Neural progenitor cell (in vitro differentiated cells): ENCODE results near the gene SPRY2. TPM values are rescaled to one million over a fixed set of nuclear protein-coding genes. Genes with fewer than 3 reads are reported as not detected.
"Not testable (repeated sequence)": the region's sequence is repeated elsewhere in the genome, so short reads cannot be mapped to it uniquely, and the experiment has no call there.

Experiments
- DNase-seq: peaks from one replicate; pipeline ENCODE4 v3.0.0-alpha.2; 2016; ENCODE audit warnings: low spot score
- H2AFZ ChIP-seq: fragments of 200-600 bp; sonication (generic); replicated peaks from 2 replicates; pipeline ENCODE4 v1.6.1; 2016; ENCODE audit warnings: antibody characterized with exemption
- H3F3A ChIP-seq: fragments of 200-600 bp; sonication (generic); 2 replicates; pipeline ENCODE4 v1.6.1; 2016; ENCODE audit warnings: antibody characterized with exemption, low read depth
- H3K27ac ChIP-seq: fragments of 200-600 bp; sonication (generic); 2 replicates; pipeline ENCODE4 v1.5.1; 2016; ENCODE audit warnings: mild to moderate bottlenecking
- H3K27me3 ChIP-seq: fragments of 200-600 bp; sonication (generic); 2 replicates; pipeline ENCODE4 v1.6.1; 2016; ENCODE audit warnings: mild to moderate bottlenecking, moderate library complexity
- H3K36me3 ChIP-seq: fragments of 200-600 bp; sonication (generic); 2 replicates; pipeline ENCODE4 v1.5.1; 2016
- H3K4me1 ChIP-seq: fragments of 200-600 bp; sonication (generic); 2 replicates; pipeline ENCODE4 v1.6.1; 2016; ENCODE audit warnings: mixed run types
- H3K4me2 ChIP-seq: fragments of 200-600 bp; sonication (generic); 2 replicates; pipeline ENCODE4 v1.6.1; 2016
- H3K4me3 ChIP-seq: fragments of 200-600 bp; sonication (generic); 2 replicates; pipeline ENCODE4 v1.5.1; 2016
- H3K79me2 ChIP-seq: fragments of 200-600 bp; sonication (generic); 2 replicates; pipeline ENCODE4 v1.6.1; 2016; ENCODE audit warnings: low read depth
- H3K9ac ChIP-seq: fragments of 200-600 bp; sonication (generic); 2 replicates; pipeline ENCODE4 v1.6.1; 2016
- H3K9me3 ChIP-seq: fragments of 200-600 bp; sonication (generic); 2 replicates; pipeline ENCODE4 v1.5.1; 2016; ENCODE audit warnings: low read depth
- H4K20me1 ChIP-seq: fragments of 200-600 bp; sonication (generic); 2 replicates; pipeline ENCODE4 v1.6.1; 2016; ENCODE audit warnings: low read depth
- H3K27ac Mint-ChIP-seq: 3 replicates; pipeline ENCODE4 v1.8.0; 2021; ENCODE audit warnings: mixed read lengths
- H3K27me3 Mint-ChIP-seq: 2 replicates; pipeline ENCODE4 v1.8.0; 2022; ENCODE audit warnings: low read depth, mild to moderate bottlenecking, inconsistent platforms, moderate library complexity, mixed read lengths; ENCODE audit not compliant: insufficient read depth
- H3K36me3 Mint-ChIP-seq: 3 replicates; pipeline ENCODE4 v1.8.0; 2021; ENCODE audit warnings: mixed read lengths
- H3K4me1 Mint-ChIP-seq: 3 replicates; pipeline ENCODE4 v1.8.0; 2021; ENCODE audit warnings: mixed read lengths
- H3K4me3 Mint-ChIP-seq: 3 replicates; pipeline ENCODE4 v1.8.0; 2021; ENCODE audit warnings: mild to moderate bottlenecking, moderate library complexity, mixed read lengths
- H3K9me3 Mint-ChIP-seq: 3 replicates; pipeline ENCODE4 v1.8.0; 2020; ENCODE audit warnings: mixed read lengths
- EZH2 ChIP-seq: fragments of 200-600 bp; sonication (generic); IDR thresholded peaks from 2 replicates; pipeline ENCODE4 v1.6.1; 2017; ENCODE audit warnings: antibody characterized with exemption, mild to moderate bottlenecking, moderate library complexity
- EZH2phosphoT487 ChIP-seq: fragments of 200-600 bp; sonication (generic); IDR thresholded peaks from 2 replicates; pipeline ENCODE4 v1.6.1; 2017; ENCODE audit warnings: antibody characterized with exemption
- total RNA-seq: library from RNA; depleted of rRNA; stranded (reverse); fragments of >200 nt; gene quantifications from 2 replicates; pipeline ENCODE4 v1.2.3, GENCODE V29; 2015; ENCODE audit warnings: low replicate concordance
- TF ChIP-seq, protein P1 (sequence below): fragments of 200-600 bp; sonication (generic); IDR thresholded peaks from 2 replicates; pipeline ENCODE4 v1.5.1; 2017; ENCODE audit warnings: antibody characterized with exemption, mild to moderate bottlenecking

SPRY2 gene
- total RNA-seq, 1 donor from 2014 or later = 17.2 TPM

DNA sequence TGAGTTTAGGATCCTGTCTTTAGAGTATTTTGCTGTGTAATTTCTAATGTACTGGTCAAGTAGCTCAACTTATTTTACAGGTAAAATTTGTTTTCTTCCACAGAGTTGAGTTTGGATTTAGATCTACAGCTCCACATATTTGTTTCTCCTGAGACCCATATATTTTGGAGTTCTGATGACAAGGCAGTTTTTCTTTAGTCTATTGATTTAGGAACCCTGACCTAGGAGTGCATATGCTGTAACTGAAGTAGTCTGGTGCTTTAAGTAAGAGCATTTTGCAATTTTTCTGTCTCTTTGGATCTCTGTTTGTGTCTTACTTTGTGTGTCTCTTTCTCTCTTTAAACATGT is 19.5 kb upstream of the SPRY2 start:
- Histone ChIP-seq H3K9me3 (no peaks in the 10 kb centered on the region), H3K9ac (no peak overlapping the region), H2AFZ (no peak overlapping the region), H4K20me1 (peaks cover 5% of the 10 kb centered on the region), H3K79me2 (no peaks in the 10 kb centered on the region), H3K4me2 (peak overlapping the region; percentile 76), H3K27ac (peak overlapping the region; percentile 8), H3K4me1 (peaks cover 29% of the 10 kb centered on the region), H3F3A (peaks cover 45% of the 10 kb centered on the region), H3K27me3 (peaks cover 4% of the 10 kb centered on the region), H3K4me3 (peak overlapping the region; percentile 2), H3K36me3 (no peaks in the 10 kb centered on the region)
- peaks cover 3% of the 10 kb centered on the region for H3K27me3 Mint-ChIP-seq
- peak overlapping the region; percentile 78 for H3K27ac Mint-ChIP-seq
- TF ChIP-seq EZH2phosphoT487 = no peak
- TF ChIP-seq EZH2 = no peak
- TF ChIP-seq, protein P1, sequence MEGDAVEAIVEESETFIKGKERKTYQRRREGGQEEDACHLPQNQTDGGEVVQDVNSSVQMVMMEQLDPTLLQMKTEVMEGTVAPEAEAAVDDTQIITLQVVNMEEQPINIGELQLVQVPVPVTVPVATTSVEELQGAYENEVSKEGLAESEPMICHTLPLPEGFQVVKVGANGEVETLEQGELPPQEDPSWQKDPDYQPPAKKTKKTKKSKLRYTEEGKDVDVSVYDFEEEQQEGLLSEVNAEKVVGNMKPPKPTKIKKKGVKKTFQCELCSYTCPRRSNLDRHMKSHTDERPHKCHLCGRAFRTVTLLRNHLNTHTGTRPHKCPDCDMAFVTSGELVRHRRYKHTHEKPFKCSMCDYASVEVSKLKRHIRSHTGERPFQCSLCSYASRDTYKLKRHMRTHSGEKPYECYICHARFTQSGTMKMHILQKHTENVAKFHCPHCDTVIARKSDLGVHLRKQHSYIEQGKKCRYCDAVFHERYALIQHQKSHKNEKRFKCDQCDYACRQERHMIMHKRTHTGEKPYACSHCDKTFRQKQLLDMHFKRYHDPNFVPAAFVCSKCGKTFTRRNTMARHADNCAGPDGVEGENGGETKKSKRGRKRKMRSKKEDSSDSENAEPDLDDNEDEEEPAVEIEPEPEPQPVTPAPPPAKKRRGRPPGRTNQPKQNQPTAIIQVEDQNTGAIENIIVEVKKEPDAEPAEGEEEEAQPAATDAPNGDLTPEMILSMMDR = no peak
- peaks cover 14% of the 10 kb centered on the region for H3K9me3 Mint-ChIP-seq
- H3K4me1 Mint-ChIP-seq = peaks cover 47% of the 10 kb centered on the region
- DNase-seq = no peak
- peak overlapping the region; percentile 16 for H3K4me3 Mint-ChIP-seq
- peaks cover 7% of the 10 kb centered on the region for H3K36me3 Mint-ChIP-seq

DNA sequence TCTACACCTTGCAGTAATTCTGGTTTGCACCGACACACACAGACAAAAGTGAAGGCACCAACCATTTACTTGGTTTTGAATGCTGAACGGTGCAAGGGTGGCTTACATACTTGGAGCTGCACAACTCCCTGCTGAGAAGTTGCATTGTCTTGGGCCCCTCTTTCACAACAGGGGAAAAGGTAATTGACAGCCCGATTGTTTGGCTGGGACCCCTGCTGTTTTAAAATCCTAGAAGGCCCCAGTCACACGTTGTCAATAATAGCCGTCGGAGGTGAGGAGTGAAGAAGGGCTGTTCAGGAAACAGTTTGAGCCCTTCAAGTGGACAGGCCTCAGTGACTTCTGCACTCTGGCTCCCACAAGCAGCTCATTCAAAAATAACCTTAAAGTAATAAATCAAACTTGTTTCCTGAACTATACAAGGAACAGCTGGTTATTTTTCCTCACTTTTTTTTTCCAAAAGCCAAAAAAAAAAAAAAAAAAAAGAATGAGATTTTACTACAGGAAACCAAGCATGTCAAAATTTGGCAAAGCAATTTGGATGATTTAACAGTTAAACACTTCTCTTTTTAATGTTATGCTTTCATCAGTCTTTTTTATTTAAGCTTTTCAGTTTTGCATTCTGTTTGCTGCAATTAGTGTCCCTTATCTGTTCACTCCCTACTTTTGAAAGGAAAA is 19.0 kb upstream of the SPRY2 start:
- Histone ChIP-seq H3K27me3 (peaks cover 4% of the 10 kb centered on the region), H3K9ac (no peak overlapping the region), H2AFZ (no peak overlapping the region), H3K36me3 (no peaks in the 10 kb centered on the region), H4K20me1 (peaks cover 5% of the 10 kb centered on the region), H3K27ac (peak overlapping the region; percentile 46), H3K9me3 (no peaks in the 10 kb centered on the region), H3K79me2 (no peaks in the 10 kb centered on the region), H3F3A (peaks cover 45% of the 10 kb centered on the region), H3K4me2 (peak overlapping the region; percentile 76), H3K4me3 (peak overlapping the region; percentile 33), H3K4me1 (peaks cover 29% of the 10 kb centered on the region)
- Mint-ChIP-seq H3K27me3 (peaks cover 3% of the 10 kb centered on the region), H3K36me3 (peaks cover 7% of the 10 kb centered on the region), H3K27ac (peak overlapping the region; percentile 78), H3K4me3 (peak overlapping the region; percentile 73), H3K9me3 (peaks cover 16% of the 10 kb centered on the region), H3K4me1 (peaks cover 47% of the 10 kb centered on the region)
- TF ChIP-seq EZH2 (no peak), EZH2phosphoT487 (peak; percentile 69)
- DNase-seq = peak; percentile 95

DNA sequence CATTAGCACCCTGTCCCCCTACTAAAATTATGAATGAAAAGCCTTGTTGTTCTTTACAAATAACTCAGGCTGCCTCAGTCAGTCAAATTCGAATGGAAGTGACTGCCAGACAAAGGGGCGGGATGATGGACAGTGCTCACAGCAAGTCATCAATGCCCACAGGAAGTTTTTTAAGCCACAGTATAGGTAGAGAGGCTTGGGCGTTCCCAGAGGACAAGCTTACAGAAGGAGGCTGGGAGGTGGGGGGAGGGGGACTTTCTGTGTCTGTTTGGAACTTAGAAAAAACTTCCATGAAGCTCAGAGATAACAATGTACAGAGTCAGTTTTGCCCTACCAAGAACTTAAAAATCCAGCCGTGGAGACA is 18.5 kb upstream of the SPRY2 start:
- H2AFZ ChIP-seq = no peak overlapping the region
- Mint-ChIP-seq H3K4me3 (peak overlapping the region; percentile 73), H3K9me3 (peaks cover 21% of the 10 kb centered on the region), H3K27ac (peak overlapping the region; percentile 97), H3K36me3 (peaks cover 7% of the 10 kb centered on the region), H3K27me3 (peaks cover 3% of the 10 kb centered on the region), H3K4me1 (peaks cover 47% of the 10 kb centered on the region)
- H4K20me1 ChIP-seq = peaks cover 5% of the 10 kb centered on the region
- H3K79me2 ChIP-seq = no peaks in the 10 kb centered on the region
- H3K27ac ChIP-seq = peak overlapping the region; percentile 46
- no peaks in the 10 kb centered on the region for H3K36me3 ChIP-seq
- H3K4me1 ChIP-seq = peaks cover 29% of the 10 kb centered on the region
- no peaks in the 10 kb centered on the region for H3K9me3 ChIP-seq
- TF ChIP-seq EZH2 (no peak), EZH2phosphoT487 (no peak)
- TF ChIP-seq, protein P1 = no peak
- peak overlapping the region; percentile 33 for H3K4me3 ChIP-seq
- peaks cover 4% of the 10 kb centered on the region for H3K27me3 ChIP-seq
- peak; percentile 86 for DNase-seq
- peaks cover 45% of the 10 kb centered on the region for H3F3A ChIP-seq
- H3K4me2 ChIP-seq = peak overlapping the region; percentile 76
- H3K9ac ChIP-seq = no peak overlapping the region

DNA sequence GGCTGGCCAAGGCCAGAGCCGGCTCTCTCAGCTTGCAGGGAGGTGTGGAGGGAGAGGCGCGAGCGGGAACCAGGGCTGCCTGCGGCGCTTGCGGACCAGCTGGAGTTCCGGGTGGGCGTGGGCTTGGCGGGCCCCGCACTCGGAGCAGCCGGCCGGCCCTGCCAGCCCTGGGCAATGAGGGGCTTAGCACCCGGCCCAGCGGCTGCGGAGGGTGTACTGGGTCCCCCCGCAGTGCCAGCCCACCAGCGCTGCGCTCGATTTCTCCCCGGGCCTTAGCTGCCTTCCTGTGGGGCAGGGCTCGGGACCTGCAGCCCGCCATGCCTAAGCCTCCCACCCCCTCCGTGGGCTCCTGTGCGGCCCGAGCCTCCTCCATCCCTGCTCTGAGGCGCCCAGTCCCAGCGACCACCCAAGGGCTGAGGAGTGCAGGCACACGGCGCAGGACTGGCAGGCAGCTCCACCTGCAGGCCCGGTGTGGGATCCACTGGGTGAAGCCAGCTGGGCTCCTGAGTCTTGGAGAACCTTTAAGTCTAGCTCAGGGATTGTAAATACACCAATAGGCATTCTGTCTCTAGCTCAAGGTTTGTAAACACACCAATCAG is 14.7 kb upstream of the SPRY2 start:
- peaks cover 17% of the 10 kb centered on the region for H3K4me1 ChIP-seq
- H3K9ac ChIP-seq, H3K4me3 ChIP-seq, H3K9me3 ChIP-seq, H3K36me3 ChIP-seq, H3K27me3 Mint-ChIP-seq, H2AFZ ChIP-seq, H4K20me1 ChIP-seq, H3K4me2 ChIP-seq, H3K79me2 ChIP-seq, H3K27me3 ChIP-seq, H3K27ac Mint-ChIP-seq, H3K4me3 Mint-ChIP-seq, H3K27ac ChIP-seq, DNase-seq: not testable (repeated sequence)
- Mint-ChIP-seq H3K9me3 (peaks cover 30% of the 10 kb centered on the region), H3K36me3 (peaks cover 12% of the 10 kb centered on the region), H3K4me1 (peaks cover 16% of the 10 kb centered on the region)
- H3F3A ChIP-seq = peaks cover 26% of the 10 kb centered on the region
